GM21528 (cell line): ENCODE results near the gene RPL6.

Source experiments
- ATAC-seq: cut with Tn5 transposase; IDR thresholded peaks from one replicate; pipeline ENCODE4 v1.9.1; 2021; ENCODE audit warnings: mild to moderate bottlenecking, moderate library complexity; ENCODE audit not compliant: unreplicated experiment, low FRiP score

RPL6 gene

DNA sequence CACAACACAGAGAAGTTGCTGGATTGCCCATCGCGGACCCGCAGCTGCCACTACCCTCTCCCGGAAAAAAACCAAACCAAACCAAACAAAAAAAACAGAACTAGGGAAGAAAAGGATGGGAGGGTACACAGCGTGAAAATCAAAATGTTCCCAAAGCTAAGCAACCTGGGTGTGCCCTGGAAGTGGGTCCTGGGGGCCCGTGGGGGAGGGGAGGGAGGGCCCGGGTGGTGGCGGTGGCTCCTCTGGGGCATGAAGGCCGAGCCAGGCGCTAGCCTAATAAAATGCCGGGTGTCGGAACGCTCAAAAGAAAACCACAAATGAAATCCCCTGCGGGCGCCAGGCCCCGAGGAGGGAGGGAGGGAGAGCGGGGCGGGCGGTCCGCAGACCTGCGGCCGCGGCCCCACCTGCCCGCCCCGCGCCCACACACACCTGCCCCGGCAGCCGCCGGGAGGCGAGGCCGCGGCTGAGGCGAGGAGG, 28.0 kb downstream of the RPL6 start:
- ATAC-seq: peak; percentile 67

DNA sequence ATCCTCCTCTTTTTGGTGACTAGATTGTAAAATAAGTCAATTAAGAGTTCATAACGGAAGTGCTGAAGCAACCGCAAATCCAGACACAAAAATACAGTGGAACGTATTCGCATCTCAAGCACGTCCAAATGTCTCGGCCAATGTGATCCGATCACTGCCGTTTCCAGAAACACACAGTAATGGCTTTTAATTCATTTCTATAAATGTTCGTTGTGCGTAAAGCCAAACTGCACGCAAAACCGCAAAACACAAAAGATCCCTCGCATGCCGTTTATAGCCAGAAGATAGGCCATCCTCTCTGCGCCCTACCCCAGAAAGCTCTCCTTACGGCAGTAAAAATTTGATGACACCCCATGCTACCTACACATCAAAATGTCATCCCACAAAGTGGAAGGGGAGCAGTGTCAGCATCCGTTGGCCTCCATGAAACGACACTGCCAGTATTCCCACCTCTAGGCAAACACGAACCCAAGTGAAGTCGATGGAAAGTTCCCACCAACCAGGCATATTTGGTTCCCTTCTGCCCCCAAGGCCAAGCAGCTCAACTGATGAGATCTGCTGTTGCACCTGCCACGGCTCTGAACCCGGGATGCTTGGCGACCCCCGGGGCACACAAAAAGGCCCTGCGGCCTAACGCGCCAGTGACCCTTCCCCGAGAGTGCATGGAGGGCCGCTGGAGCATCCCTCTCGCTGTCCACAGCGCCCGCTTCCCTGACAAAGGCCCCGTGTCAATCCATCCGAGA, 28.6 kb downstream of the RPL6 start:
- no peak for ATAC-seq

DNA sequence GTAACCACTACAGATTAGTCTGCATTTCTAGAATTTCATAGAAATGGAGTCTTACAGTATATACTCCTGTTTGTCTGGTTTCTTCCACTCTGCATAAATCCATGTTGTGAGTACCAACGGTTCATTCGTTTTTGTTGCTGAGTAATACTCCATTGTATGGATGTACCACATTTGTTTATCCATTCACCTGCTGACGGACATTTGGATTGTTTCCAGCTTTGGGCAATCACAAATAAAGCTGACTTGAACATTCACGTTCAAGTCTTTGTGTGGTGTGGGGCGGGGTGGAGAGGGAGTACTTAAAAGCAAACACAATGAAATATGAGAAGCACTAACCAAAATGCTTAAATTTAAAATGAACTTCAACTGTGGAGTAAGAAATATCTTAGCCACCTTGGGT, 34.3 kb downstream of the RPL6 start:
- no peak for ATAC-seq

DNA sequence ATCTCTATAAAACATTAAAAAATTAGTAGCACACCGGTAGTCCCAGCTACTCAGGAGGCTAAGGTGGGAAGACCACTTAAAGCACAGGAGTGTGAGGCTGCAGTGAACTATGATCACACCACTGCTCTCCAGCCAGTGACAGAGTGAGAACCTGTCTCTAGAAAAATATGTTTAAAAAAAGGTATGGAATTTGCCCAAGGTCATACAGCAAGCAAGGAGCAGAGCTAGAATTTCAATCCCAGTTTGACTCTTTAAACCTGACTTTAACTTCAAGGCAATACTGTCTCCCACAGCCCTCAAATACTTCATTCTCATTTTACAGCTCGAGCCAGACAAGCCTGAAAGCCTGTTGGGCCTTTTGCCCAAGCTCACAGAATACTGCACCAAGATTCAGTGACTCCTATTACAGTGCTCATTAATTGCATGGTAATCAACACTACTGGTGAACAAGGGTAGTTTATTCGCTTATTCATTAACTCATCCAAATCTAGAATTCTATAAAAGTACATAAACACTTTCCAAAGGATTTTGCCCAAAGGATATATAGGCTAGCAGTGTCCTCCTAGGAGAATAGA, 35.2 kb downstream of the RPL6 start:
- no peak for ATAC-seq

DNA sequence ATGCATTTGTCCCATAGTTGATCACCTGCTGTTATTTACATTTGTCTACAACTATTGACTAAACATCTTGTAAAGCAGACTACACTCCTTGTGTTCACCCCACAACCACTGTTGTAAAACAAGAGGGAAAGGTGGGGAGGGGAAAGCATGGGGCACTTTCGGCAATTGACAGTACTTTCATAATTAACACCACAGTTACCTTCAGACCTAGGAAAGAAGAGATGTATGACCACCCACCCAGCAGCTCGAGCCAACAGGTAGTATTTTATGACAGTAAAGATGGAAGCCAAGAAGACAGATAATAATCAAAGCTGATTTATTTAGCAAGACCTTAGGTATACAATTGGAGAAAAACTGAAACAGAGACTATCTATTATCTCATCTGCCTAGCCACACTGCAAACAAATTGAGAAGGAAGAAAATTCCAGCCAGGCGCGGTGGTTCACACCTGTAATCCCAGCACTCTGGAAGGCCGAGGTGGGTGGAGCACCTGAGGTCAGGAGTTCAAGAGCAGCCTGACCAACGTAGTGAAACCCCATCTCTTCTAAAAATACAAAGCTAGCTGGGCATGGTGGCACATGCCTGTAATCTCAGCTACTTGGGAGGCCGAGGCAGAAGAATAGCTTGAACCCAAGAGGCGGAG, 38.4 kb downstream of the RPL6 start:
- no peak for ATAC-seq

DNA sequence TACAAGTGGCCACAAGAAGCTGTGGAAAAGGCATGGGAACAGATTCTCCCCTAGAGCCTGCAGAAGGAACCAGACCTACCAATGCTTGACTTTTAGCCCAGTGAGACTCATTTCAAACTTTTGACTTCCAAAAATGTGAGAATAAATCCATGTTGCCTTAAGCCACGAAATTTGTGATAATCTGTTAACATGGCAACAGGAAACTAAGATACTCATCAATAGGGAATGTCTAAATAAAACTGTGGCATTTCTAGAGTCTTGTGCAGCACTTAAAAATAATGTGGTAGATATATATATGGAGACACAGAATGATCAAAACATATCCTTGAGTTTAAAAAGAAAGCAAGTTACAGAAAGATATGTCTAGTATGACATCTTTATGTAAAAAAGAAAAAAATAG, 39.2 kb downstream of the RPL6 start:
- no peak for ATAC-seq

DNA sequence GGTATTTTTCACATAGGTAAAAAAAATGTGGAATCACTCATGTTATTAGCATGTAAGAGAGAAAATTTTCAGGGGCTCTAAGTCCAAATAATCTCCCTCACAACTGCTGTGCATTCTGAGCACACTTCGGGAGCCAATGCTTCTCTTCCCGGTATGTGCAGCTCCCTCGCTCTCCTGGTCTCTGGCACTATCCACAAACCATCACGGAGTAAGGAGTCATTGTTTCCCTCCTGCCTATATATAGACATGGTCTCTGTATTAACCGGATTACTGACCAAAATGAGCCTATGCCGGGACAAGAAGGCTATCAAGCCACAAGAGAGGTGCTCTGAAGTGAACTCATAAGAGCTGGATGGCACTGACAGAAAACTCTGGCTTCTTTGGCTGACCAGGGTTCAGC, 40.5 kb downstream of the RPL6 start:
- ATAC-seq: no peak

DNA sequence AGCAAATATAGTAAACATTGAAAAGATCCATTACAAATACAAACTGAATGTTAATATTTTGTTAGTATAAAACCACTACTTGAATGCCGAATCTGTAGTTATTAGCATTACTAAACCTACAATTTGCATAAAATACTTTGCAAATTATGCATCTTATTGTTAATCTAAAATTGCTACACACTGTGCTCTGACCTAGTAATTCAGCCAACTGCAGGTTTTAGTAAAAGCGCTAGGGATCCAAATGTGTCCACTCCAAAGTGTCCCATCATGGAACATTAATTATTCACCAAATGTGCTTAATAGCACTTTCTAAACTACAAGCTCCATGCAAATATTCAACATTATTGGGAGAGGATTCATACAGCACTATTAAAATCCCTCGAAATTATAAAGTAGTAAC, 41.4 kb downstream of the RPL6 start:
- ATAC-seq: no peak

DNA sequence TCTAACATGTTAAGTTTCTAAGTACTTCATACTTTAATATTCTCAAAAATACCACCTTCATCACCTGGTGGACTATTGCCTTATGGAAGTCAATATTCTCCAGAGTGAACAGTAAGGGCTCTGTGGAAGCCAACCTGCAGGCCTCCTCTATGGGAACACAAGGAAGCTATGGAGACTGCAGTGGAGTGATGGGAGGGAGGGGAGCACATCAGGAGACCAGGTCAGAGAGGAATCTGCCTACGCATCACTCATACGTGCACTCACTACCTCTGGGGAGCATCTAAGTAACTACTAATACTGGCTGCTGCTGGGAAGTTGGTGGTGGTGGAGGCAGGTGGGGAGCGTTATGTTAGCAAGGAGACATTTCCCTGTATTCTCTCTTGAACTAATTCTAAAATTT, 47.1 kb downstream of the RPL6 start:
- no peak for ATAC-seq

DNA sequence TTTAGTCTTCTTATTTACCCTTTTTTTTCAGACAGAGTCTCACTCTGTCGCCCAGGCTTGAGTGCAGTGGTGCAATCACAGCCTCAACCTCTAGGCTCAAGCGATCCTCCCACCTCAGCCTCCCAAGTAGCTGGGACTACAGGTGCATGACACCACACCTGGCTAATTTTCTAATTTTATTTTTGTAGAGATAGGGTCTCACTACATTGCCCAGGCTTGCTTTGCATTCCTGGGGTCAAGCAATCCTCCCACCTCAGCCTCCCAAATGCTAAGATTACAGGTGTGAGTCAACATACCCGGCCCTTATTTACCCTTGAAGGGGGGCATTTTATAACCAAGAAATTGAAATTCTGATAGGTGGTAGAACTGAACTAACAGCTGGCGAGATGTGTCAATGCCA, 48.1 kb downstream of the RPL6 start:
- ATAC-seq: no peak

DNA sequence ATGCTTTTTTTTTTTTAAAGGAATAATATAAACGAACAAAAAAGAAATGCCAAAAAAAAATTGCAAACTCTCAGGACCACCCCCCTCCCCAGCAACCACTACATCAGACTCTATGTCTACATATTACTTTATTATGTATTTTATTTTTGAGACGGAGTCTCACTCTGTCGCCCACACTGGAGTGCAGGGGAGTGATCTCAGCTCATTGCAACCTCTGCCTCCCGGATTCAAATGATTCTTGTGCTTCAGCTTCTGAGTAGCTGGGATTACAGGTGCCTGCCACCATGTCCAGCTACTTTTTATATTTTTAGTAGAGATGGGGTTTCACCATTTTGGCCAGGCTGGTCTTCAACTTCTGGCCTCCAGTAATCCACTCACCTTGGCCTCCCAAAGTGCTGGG, 50.1 kb downstream of the RPL6 start:
- no peak for ATAC-seq

DNA sequence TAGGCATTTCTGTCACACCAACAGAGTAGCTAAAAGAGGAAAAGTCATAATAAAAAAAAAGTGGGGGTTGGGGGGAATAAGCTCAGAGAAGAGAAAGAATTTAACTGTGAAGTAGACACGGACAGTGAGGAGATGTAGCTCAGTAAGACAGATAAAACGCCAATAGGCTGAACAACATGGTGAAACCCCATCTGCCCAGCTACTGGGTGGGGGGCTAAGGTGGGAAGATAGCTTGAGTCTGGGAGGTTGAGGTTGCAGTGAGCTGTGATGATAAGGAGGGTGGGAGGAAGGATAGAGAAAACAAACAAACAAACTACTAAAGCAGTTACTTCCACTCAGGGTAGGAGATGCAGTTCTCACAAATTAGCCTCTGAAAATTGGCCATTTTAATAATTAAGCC, 52.2 kb downstream of the RPL6 start:
- ATAC-seq: no peak
